Nephron progenitor cell (in vitro differentiated cells): ENCODE results near the gene IL21R.

ENCODE experiments used
- DNase-seq: peaks from one replicate; pipeline ENCODE4 v3.0.0; 2021
- H3K27ac Mint-ChIP-seq: 2 replicates; pipeline ENCODE4 v1.8.0; 2021; ENCODE audit warnings: mild to moderate bottlenecking, moderate library complexity, mixed read lengths
- H3K27me3 Mint-ChIP-seq: 2 replicates; pipeline ENCODE4 v1.8.0; 2021; ENCODE audit warnings: mild to moderate bottlenecking, low read depth, mixed read lengths; ENCODE audit not compliant: poor library complexity
- H3K36me3 Mint-ChIP-seq: 2 replicates; pipeline ENCODE4 v1.8.0; 2021; ENCODE audit warnings: low read depth, mixed read lengths
- H3K4me1 Mint-ChIP-seq: 2 replicates; pipeline ENCODE4 v1.8.0; 2021; ENCODE audit warnings: mixed read lengths
- H3K4me3 Mint-ChIP-seq: 2 replicates; pipeline ENCODE4 v1.8.0; 2021; ENCODE audit warnings: mild to moderate bottlenecking, moderate library complexity, mixed read lengths
- H3K9me3 Mint-ChIP-seq: 2 replicates; pipeline ENCODE4 v1.8.0; 2021; ENCODE audit warnings: mild to moderate bottlenecking, moderate library complexity, mixed read lengths
- CTCF ChIP-seq: fragments of 200-600 bp; sonication (generic); IDR thresholded peaks from 2 replicates; pipeline ENCODE4 v1.5.0; 2021; ENCODE audit warnings: antibody characterized with exemption

IL21R gene

GRCh38 chr16:27482397-27483087 is 80.6 kb downstream of the IL21R start:
- no peak for TF ChIP-seq CTCF
- H3K27ac Mint-ChIP-seq, result peak overlapping the region; percentile 76
- no peaks in the 10 kb centered on the region for H3K27me3 Mint-ChIP-seq
- H3K36me3 Mint-ChIP-seq, result peaks cover 78% of the 10 kb centered on the region
- no peaks in the 10 kb centered on the region for H3K9me3 Mint-ChIP-seq
- no peaks in the 10 kb centered on the region for H3K4me1 Mint-ChIP-seq
- H3K4me3 Mint-ChIP-seq, result no peak overlapping the region
- DNase-seq, result no peak

- H3K36me3 Mint-ChIP-seq, result peaks cover 78% of the 10 kb centered on the region
- no peak overlapping the region for H3K27ac Mint-ChIP-seq
- no peak for DNase-seq
- H3K27me3 Mint-ChIP-seq, result no peaks in the 10 kb centered on the region
- no peak overlapping the region for H3K4me3 Mint-ChIP-seq
- H3K9me3 Mint-ChIP-seq, result no peaks in the 10 kb centered on the region
- no peak for TF ChIP-seq CTCF
- H3K4me1 Mint-ChIP-seq, result no peaks in the 10 kb centered on the region
These were observed 81.1 kb downstream of the IL21R start for GRCh38 chr16:27483088-27483437.

- no peak for DNase-seq
- no peaks in the 10 kb centered on the region for H3K9me3 Mint-ChIP-seq
- H3K27me3 Mint-ChIP-seq, result no peaks in the 10 kb centered on the region
- no peaks in the 10 kb centered on the region for H3K4me1 Mint-ChIP-seq
- TF ChIP-seq CTCF, result no peak
- H3K27ac Mint-ChIP-seq, result no peak overlapping the region
- H3K36me3 Mint-ChIP-seq, result peaks cover 78% of the 10 kb centered on the region
- H3K4me3 Mint-ChIP-seq, result no peak overlapping the region
These were observed 81.7 kb downstream of the IL21R start for GRCh38 chr16:27483624-27484023.

GRCh38 chr16:27485126-27485525 is 83.2 kb downstream of the IL21R start:
- no peaks in the 10 kb centered on the region for H3K4me1 Mint-ChIP-seq
- no peak for TF ChIP-seq CTCF
- H3K9me3 Mint-ChIP-seq, result no peaks in the 10 kb centered on the region
- no peak for DNase-seq
- peak overlapping the region; percentile 84 for H3K27ac Mint-ChIP-seq
- no peak overlapping the region for H3K4me3 Mint-ChIP-seq
- H3K27me3 Mint-ChIP-seq, result no peaks in the 10 kb centered on the region
- peaks cover 82% of the 10 kb centered on the region for H3K36me3 Mint-ChIP-seq

GRCh38 chr16:27485811-27486210 is 83.8 kb downstream of the IL21R start:
- DNase-seq, result no peak
- Mint-ChIP-seq H3K27me3 (no peaks in the 10 kb centered on the region), H3K4me1 (no peaks in the 10 kb centered on the region), H3K27ac (no peak overlapping the region), H3K4me3 (no peak overlapping the region), H3K9me3 (no peaks in the 10 kb centered on the region), H3K36me3 (peaks cover 79% of the 10 kb centered on the region)
- TF ChIP-seq CTCF, result no peak

- Mint-ChIP-seq H3K9me3 (no peaks in the 10 kb centered on the region), H3K4me3 (no peak overlapping the region), H3K27ac (peak overlapping the region; percentile 48), H3K27me3 (no peaks in the 10 kb centered on the region), H3K36me3 (peaks cover 80% of the 10 kb centered on the region), H3K4me1 (no peaks in the 10 kb centered on the region)
- no peak for DNase-seq
- TF ChIP-seq CTCF, result no peak
These were observed 84.4 kb downstream of the IL21R start for GRCh38 chr16:27486344-27486743.
